Activated CD4-positive, alpha-beta memory T cell treated with anti-CD3 and anti-CD28 coated beads for 36 hours (primary cell): ENCODE data around the gene REEP6. TPM values are rescaled to one million over a fixed set of nuclear protein-coding genes. Genes with fewer than 3 reads are reported as not detected.

Experiments
- CTCF ChIA-PET: fragments of 350-600 bp; sonication (Branson Sonifier 250); formaldehyde crosslinking; loops from one replicate; lab custom pipeline; 2021; ENCODE audit warnings: antibody characterized with exemption, inconsistent platforms; lab: Charles Lee
- POLR2A ChIA-PET: fragments of 350-600 bp; sonication (Branson Sonifier 250); formaldehyde crosslinking; loops from one replicate; lab custom pipeline; 2021; ENCODE audit warnings: antibody characterized with exemption; lab: Charles Lee
- DNase-seq: peaks from one replicate; pipeline ENCODE4 v3.0.0-alpha.2; 2020
- H3K27ac Mint-ChIP-seq: one replicate; pipeline ENCODE4 v1.8.0; 2021; ENCODE audit warnings: mixed read lengths
- H3K27me3 Mint-ChIP-seq: one replicate; pipeline ENCODE4 v1.8.0; 2021; ENCODE audit warnings: mixed read lengths
- H3K36me3 Mint-ChIP-seq: one replicate; pipeline ENCODE4 v1.8.0; 2021; ENCODE audit warnings: mixed read lengths
- H3K4me1 Mint-ChIP-seq: one replicate; pipeline ENCODE4 v1.8.0; 2021; ENCODE audit warnings: low read depth, mixed read lengths
- H3K4me3 Mint-ChIP-seq: one replicate; pipeline ENCODE4 v1.8.0; 2021; ENCODE audit warnings: mild to moderate bottlenecking, mixed read lengths
- H3K9me3 Mint-ChIP-seq: one replicate; pipeline ENCODE4 v1.8.0; 2021; ENCODE audit warnings: mixed read lengths
- intact Hi-C: fragments of 100-400 bp; cut with micrococcal nuclease; formaldehyde crosslinking; loops from one replicate; pipeline ENCODE4 v1.15.1; 2023
- total RNA-seq, 2 experiments: library from RNA; stranded (reverse); gene quantifications; one replicate each; pipeline ENCODE4 v1.2.3, GENCODE V29; 2021

REEP6 gene
- total RNA-seq, 2 experiments from 2014 or later, result 1.8 to 1.9 TPM

GRCh38 chr19:1457892-1458291, 33.1 kb upstream of the REEP6 start:
- ChIA-PET CTCF (interaction anchor here (1.4 to 1.5 kb wide), 2 partner anchors 10 to 13 kb away, joined by 3 to 9 read pairs; no protein-coding TSS in a partner anchor), POLR2A (no interaction called here)
- H3K4me3 Mint-ChIP-seq, result no peak overlapping the region
- intact Hi-C loops, result loop anchor here (5.0 to 10.0 kb wide), 2 partner anchors 34 to 307 kb away; partner anchors contain the start of genes PCSK4 and REEP6
- H3K27ac Mint-ChIP-seq, result no peak overlapping the region
- no peak for DNase-seq
- peaks cover 23% of the 10 kb centered on the region for H3K4me1 Mint-ChIP-seq
- no peaks in the 10 kb centered on the region for H3K9me3 Mint-ChIP-seq
- peaks cover 33% of the 10 kb centered on the region for H3K27me3 Mint-ChIP-seq
- no peaks in the 10 kb centered on the region for H3K36me3 Mint-ChIP-seq

- no peak overlapping the region for H3K27ac Mint-ChIP-seq
- no peaks in the 10 kb centered on the region for H3K36me3 Mint-ChIP-seq
- ChIA-PET POLR2A (no interaction called here), CTCF (interaction anchor here (1.4 kb wide), 1 partner anchor 8 kb away, joined by 3 read pairs; no protein-coding TSS in a partner anchor)
- intact Hi-C loops, result loop anchor here (5.0 to 10.0 kb wide), 2 partner anchors 33 to 305 kb away; partner anchors contain the start of genes PCSK4 and REEP6
- peaks cover 27% of the 10 kb centered on the region for H3K27me3 Mint-ChIP-seq
- DNase-seq, result no peak
- peaks cover 20% of the 10 kb centered on the region for H3K4me1 Mint-ChIP-seq
- H3K9me3 Mint-ChIP-seq, result no peaks in the 10 kb centered on the region
- H3K4me3 Mint-ChIP-seq, result no peak overlapping the region
These were observed 31.5 kb upstream of the REEP6 start for GRCh38 chr19:1459479-1459878.

GRCh38 chr19:1460033-1460995, 30.7 kb upstream of the REEP6 start:
- intact Hi-C loops, result no loop called here
- Mint-ChIP-seq H3K4me3 (no peak overlapping the region), H3K36me3 (no peaks in the 10 kb centered on the region), H3K27ac (no peak overlapping the region), H3K4me1 (peaks cover 16% of the 10 kb centered on the region), H3K27me3 (peaks cover 23% of the 10 kb centered on the region), H3K9me3 (no peaks in the 10 kb centered on the region)
- no peak for DNase-seq
- ChIA-PET CTCF (interaction anchor here (1.0 kb wide), 1 partner anchor 16 kb away, joined by 3 read pairs; no protein-coding TSS in a partner anchor), POLR2A (no interaction called here)

- CTCF ChIA-PET, result no interaction called here
- peaks cover 9% of the 10 kb centered on the region for H3K4me1 Mint-ChIP-seq
- H3K4me3 Mint-ChIP-seq, result no peak overlapping the region
- no peaks in the 10 kb centered on the region for H3K9me3 Mint-ChIP-seq
- H3K27me3 Mint-ChIP-seq, result peaks cover 19% of the 10 kb centered on the region
- POLR2A ChIA-PET, result no interaction called here
- no peaks in the 10 kb centered on the region for H3K36me3 Mint-ChIP-seq
- DNase-seq, result no peak
- intact Hi-C loops, result no loop called here
- no peak overlapping the region for H3K27ac Mint-ChIP-seq
These were observed 29.1 kb upstream of the REEP6 start for GRCh38 chr19:1461862-1462261.

- Mint-ChIP-seq H3K36me3 (no peaks in the 10 kb centered on the region), H3K9me3 (no peaks in the 10 kb centered on the region), H3K4me1 (peaks cover 3% of the 10 kb centered on the region), H3K27ac (no peak overlapping the region), H3K27me3 (peaks cover 8% of the 10 kb centered on the region), H3K4me3 (no peak overlapping the region)
- DNase-seq, result peak; percentile 47
- intact Hi-C loops, result no loop called here
- CTCF ChIA-PET, result interaction anchor here (1.0 to 2.5 kb wide), 6 partner anchors 9 to 21 kb away, joined by 3 to 20 read pairs (median 6); no protein-coding TSS in a partner anchor
- POLR2A ChIA-PET, result no interaction called here
These were observed 25.6 kb upstream of the REEP6 start for GRCh38 chr19:1465191-1466016.

GRCh38 chr19:1466018-1466460, 24.9 kb upstream of the REEP6 start:
- CTCF ChIA-PET, result interaction anchor here (1.0 to 2.5 kb wide), 6 partner anchors 9 to 21 kb away, joined by 3 to 20 read pairs (median 6); no protein-coding TSS in a partner anchor
- Mint-ChIP-seq H3K27ac (no peak overlapping the region), H3K27me3 (peaks cover 8% of the 10 kb centered on the region), H3K4me1 (peaks cover 3% of the 10 kb centered on the region), H3K4me3 (no peak overlapping the region), H3K9me3 (no peaks in the 10 kb centered on the region), H3K36me3 (no peaks in the 10 kb centered on the region)
- POLR2A ChIA-PET, result interaction anchor here (1.4 kb wide), 1 partner anchor 9 kb away, joined by 3 read pairs; no protein-coding TSS in a partner anchor
- no peak for DNase-seq
- intact Hi-C loops, result no loop called here

- no peaks in the 10 kb centered on the region for H3K36me3 Mint-ChIP-seq
- no peak overlapping the region for H3K27ac Mint-ChIP-seq
- ChIA-PET CTCF (interaction anchor here (1.0 to 2.5 kb wide), 7 partner anchors 8 to 22 kb away, joined by 3 to 20 read pairs (median 5); no protein-coding TSS in a partner anchor), POLR2A (interaction anchor here (1.4 kb wide), 1 partner anchor 8 kb away, joined by 3 read pairs; no protein-coding TSS in a partner anchor)
- H3K27me3 Mint-ChIP-seq, result peaks cover 8% of the 10 kb centered on the region
- no peaks in the 10 kb centered on the region for H3K9me3 Mint-ChIP-seq
- intact Hi-C loops, result no loop called here
- H3K4me1 Mint-ChIP-seq, result peaks cover 5% of the 10 kb centered on the region
- no peak overlapping the region for H3K4me3 Mint-ChIP-seq
- DNase-seq, result no peak
These were observed 24.3 kb upstream of the REEP6 start for GRCh38 chr19:1466461-1467214.

GRCh38 chr19:1467215-1467489, 23.8 kb upstream of the REEP6 start:
- H3K4me3 Mint-ChIP-seq, result no peak overlapping the region
- intact Hi-C loops, result no loop called here
- DNase-seq, result no peak
- H3K27me3 Mint-ChIP-seq, result peaks cover 8% of the 10 kb centered on the region
- CTCF ChIA-PET, result interaction anchor here (1.2 to 2.5 kb wide), 3 partner anchors 8 to 22 kb away, joined by 3 to 20 read pairs (median 14); no protein-coding TSS in a partner anchor
- no peaks in the 10 kb centered on the region for H3K9me3 Mint-ChIP-seq
- H3K27ac Mint-ChIP-seq, result no peak overlapping the region
- POLR2A ChIA-PET, result interaction anchor here (1.4 kb wide), 1 partner anchor 8 kb away, joined by 3 read pairs; no protein-coding TSS in a partner anchor
- peaks cover 9% of the 10 kb centered on the region for H3K4me1 Mint-ChIP-seq
- no peaks in the 10 kb centered on the region for H3K36me3 Mint-ChIP-seq

GRCh38 chr19:1467490-1468273, 23.3 kb upstream of the REEP6 start:
- CTCF ChIA-PET, result interaction anchor here (1.2 to 3.4 kb wide), 4 partner anchors 9 to 23 kb away, joined by 3 to 20 read pairs (median 14); no protein-coding TSS in a partner anchor
- intact Hi-C loops, result no loop called here
- H3K4me3 Mint-ChIP-seq, result no peak overlapping the region

GRCh38 chr19:1468274-1468820, 22.6 kb upstream of the REEP6 start:
- CTCF ChIA-PET, result interaction anchor here (1.3 to 3.4 kb wide), 2 partner anchors 24 to 189 kb away, joined by 5 to 13 read pairs; no protein-coding TSS in a partner anchor
- H3K4me3 Mint-ChIP-seq, result no peak overlapping the region
- peaks cover 9% of the 10 kb centered on the region for H3K4me1 Mint-ChIP-seq
- no peak overlapping the region for H3K27ac Mint-ChIP-seq
- H3K36me3 Mint-ChIP-seq, result no peaks in the 10 kb centered on the region
- no peaks in the 10 kb centered on the region for H3K9me3 Mint-ChIP-seq
- DNase-seq, result no peak
- intact Hi-C loops, result no loop called here
- POLR2A ChIA-PET, result interaction anchor here (2.1 kb wide), 1 partner anchor 23 kb away, joined by 5 read pairs; no protein-coding TSS in a partner anchor
- H3K27me3 Mint-ChIP-seq, result peaks cover 8% of the 10 kb centered on the region

More at GRCh38 chr19:1467490-1468273, 23.3 kb upstream of the REEP6 start:
- Mint-ChIP-seq H3K36me3 (no peaks in the 10 kb centered on the region), H3K27me3 (peaks cover 8% of the 10 kb centered on the region), H3K9me3 (no peaks in the 10 kb centered on the region), H3K4me1 (peaks cover 9% of the 10 kb centered on the region), H3K27ac (no peak overlapping the region)
- POLR2A ChIA-PET, result interaction anchor here (1.4 to 2.1 kb wide), 2 partner anchors 7 to 23 kb away, joined by 3 to 5 read pairs; no protein-coding TSS in a partner anchor
- no peak for DNase-seq
